Mucosa of rectum (tissue), 2 donors: ENCODE measurements around the gene CTNS.
A peak's percentile ranks its signal among the peaks of the same experiment; 100 is the strongest.

Source experiments
- H3K27ac ChIP-seq, 2 donors: one replicate each; pipeline ENCODE4 v1.7.0; 2013; ENCODE audit warnings: inconsistent platforms in 2 of 2, low read depth in 2 of 2, low read length in 2 of 2
- H3K27me3 ChIP-seq, 2 donors: one replicate each; pipeline ENCODE4 v1.7.0; 2013; ENCODE audit warnings: low read length in 2 of 2; ENCODE audit not compliant: control insufficient read depth in 2 of 2, insufficient read depth in 2 of 2
- H3K36me3 ChIP-seq, 2 donors: one replicate each; pipeline ENCODE4 v1.7.0; 2013; ENCODE audit warnings: low read length in 2 of 2; ENCODE audit not compliant: control insufficient read depth in 2 of 2, insufficient read depth in 2 of 2
- H3K4me1 ChIP-seq, 2 donors: one replicate each; pipeline ENCODE4 v1.7.0; 2013; ENCODE audit warnings: low read length in 2 of 2, mild to moderate bottlenecking in 1 of 2; ENCODE audit not compliant: control insufficient read depth in 2 of 2, insufficient read depth in 2 of 2
- H3K4me3 ChIP-seq, 2 donors: one replicate each; pipeline ENCODE4 v1.7.0; 2013; ENCODE audit warnings: low read length in 2 of 2
- H3K9ac ChIP-seq, 2 donors: one replicate each; pipeline ENCODE4 v1.7.0; 2013; ENCODE audit warnings: low read length in 2 of 2, low read depth in 1 of 2, mild to moderate bottlenecking in 1 of 2
- H3K9me3 ChIP-seq, 2 donors: one replicate each; pipeline ENCODE4 v1.7.0; 2013; ENCODE audit warnings: low read length in 2 of 2; ENCODE audit not compliant: control insufficient read depth in 2 of 2
- donor health status: healthy.
- donor health status: Normal muscosa, but diverticular disease.

Gene CTNS

DNA sequence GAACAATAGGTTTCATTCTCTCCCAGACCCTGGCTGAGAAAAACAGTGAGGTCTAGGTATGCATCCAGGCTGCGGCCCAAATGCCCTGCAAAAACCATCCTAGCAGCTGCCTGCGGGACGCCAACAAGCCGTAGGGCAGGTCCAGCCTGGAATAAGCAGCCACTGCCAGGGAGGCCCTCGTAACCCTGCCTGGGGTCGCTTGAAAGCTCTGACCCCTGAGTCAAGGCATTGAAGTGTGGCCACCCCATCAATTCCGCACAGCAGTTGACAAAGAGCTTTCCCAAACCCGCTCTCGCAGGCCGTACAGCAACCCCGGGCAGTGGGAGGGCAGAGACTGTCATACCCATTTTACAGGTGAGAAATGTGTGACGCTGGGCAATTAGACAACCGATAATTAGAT is 38.5 kb upstream of the CTNS start:
- H3K4me1 ChIP-seq = no peaks in the 10 kb centered on the region
- no peaks in the 10 kb centered on the region for H3K9me3 ChIP-seq
- H3K27me3 ChIP-seq = no peaks in the 10 kb centered on the region
- H3K9ac ChIP-seq = no peak overlapping the region
- peaks cover 0 to 5% of the 10 kb centered on the region in 2 donors for H3K36me3 ChIP-seq
- no peak overlapping the region for H3K27ac ChIP-seq
- H3K4me3 ChIP-seq = no peak overlapping the region

DNA sequence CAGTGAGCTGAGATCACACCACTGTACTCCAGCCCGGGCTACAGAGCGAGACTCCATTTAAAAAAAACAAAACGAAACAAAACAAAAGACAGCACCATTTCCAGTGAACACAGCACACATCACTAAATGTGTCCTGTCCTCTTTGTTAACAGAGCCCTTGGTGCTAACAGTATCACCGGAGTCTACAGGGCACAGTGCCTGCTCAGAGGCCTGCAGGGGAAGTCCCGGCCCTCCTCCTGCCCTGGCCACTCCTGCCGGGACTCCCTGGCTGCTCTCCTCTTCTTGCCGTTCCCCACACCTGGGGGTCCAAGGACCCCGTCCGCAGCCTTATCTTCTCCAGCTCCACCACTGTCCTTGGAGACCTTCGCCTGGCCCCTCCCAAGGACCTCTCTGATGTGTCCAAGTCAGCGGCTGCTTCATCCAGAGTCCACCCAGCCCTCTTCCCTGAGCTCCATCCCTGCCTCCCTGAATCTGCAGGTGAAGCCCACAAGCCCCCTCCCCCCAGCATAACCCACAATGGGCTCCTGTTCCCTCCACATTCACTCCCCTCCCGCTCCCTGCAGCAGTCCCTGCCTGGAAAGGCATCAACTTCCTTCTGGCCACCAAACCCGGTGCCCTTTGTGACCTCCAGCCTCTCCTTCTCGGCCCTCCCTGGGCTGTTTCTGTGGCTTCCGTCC is 35.9 kb upstream of the CTNS start:
- no peak overlapping the region for H3K4me3 ChIP-seq
- no peaks in the 10 kb centered on the region for H3K4me1 ChIP-seq
- H3K9me3 ChIP-seq = no peaks in the 10 kb centered on the region
- H3K36me3 ChIP-seq = peaks cover 5 to 8% of the 10 kb centered on the region in 2 donors
- no peak overlapping the region for H3K9ac ChIP-seq
- no peak overlapping the region for H3K27ac ChIP-seq
- H3K27me3 ChIP-seq = no peaks in the 10 kb centered on the region

- H3K9ac ChIP-seq = no peak overlapping the region
These were observed 34.1 kb upstream of the CTNS start for GRCh38 chr17:3602499-3602898.

DNA sequence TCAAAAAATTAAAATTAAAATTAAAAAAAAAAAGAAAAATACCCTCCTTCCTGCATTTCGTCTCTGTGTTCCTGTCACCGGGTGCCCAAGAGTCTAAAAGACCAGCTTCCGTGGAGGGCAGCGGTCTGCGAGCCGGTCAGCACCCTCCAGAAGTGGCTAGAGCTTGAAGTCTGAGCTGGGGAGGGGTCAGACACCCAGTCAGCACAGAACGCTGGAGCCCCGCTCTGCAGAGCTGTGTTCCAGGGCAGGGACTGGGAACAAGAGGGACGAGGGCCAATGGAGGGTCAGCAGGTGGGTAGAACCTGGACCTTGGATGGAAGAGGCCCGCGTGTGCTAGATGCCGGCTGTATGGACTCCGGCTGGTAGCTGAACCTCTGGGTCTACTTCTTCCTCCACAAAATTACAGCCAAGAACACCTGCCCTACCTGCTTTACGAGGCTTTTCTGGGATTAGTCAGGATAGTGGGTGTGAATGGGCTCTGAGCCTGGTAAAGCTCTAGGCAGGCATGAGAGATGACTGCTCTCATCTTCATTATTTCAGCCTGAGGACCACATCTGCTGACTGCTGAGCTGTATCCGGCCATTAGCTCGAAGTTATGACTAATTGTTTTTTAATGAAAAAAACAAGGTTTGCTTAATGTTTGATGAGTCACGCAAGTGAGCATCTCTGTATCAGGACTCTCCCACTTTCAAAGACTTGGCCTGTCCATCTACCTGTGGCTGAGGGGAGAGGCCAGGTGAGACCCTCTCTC is 33.3 kb upstream of the CTNS start:
- H3K4me3 ChIP-seq = no peak overlapping the region
- H3K36me3 ChIP-seq = peaks cover 10 to 13% of the 10 kb centered on the region in 2 donors
- no peak overlapping the region for H3K9ac ChIP-seq
- no peaks in the 10 kb centered on the region for H3K27me3 ChIP-seq
- H3K9me3 ChIP-seq = no peaks in the 10 kb centered on the region
- no peaks in the 10 kb centered on the region for H3K4me1 ChIP-seq
- H3K27ac ChIP-seq = no peak overlapping the region

More at GRCh38 chr17:3602499-3602898, 34.1 kb upstream of the CTNS start:
- Histone ChIP-seq H3K9me3 (no peaks in the 10 kb centered on the region), H3K4me1 (no peaks in the 10 kb centered on the region), H3K4me3 (no peak overlapping the region), H3K36me3 (peaks cover 10 to 12% of the 10 kb centered on the region in 2 donors), H3K27me3 (no peaks in the 10 kb centered on the region), H3K27ac (no peak overlapping the region)

DNA sequence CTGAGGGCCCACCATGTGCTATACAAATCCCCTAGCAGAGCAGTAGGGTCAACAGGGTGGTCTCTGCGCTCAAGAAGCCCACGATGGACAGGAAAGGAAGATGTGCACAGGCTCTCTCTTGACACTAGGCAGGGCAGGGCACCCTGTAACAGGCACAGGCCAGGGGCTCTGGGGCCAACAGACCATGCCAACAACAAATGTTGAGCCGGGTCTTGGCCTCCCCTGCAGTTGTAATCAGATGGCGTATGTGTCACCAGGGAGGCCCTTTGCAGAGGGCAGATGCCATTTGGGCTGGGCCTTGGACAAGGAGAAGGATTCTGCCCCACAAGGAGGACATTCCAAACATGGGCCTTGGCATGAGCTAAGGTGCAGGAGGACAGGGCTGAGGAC is 32.7 kb upstream of the CTNS start:
- no peak overlapping the region for H3K9ac ChIP-seq
- no peak overlapping the region for H3K4me3 ChIP-seq
- H3K27me3 ChIP-seq = no peaks in the 10 kb centered on the region
- H3K36me3 ChIP-seq = peaks cover 10 to 16% of the 10 kb centered on the region in 2 donors
- no peaks in the 10 kb centered on the region for H3K4me1 ChIP-seq
- H3K27ac ChIP-seq = no peak overlapping the region
- no peaks in the 10 kb centered on the region for H3K9me3 ChIP-seq

GRCh38 chr17:3609689-3610088 is 26.9 kb upstream of the CTNS start:
- no peak overlapping the region for H3K9ac ChIP-seq
- H3K36me3 ChIP-seq = peaks cover 36 to 41% of the 10 kb centered on the region in 2 donors
- no peak overlapping the region for H3K4me3 ChIP-seq
- H3K9me3 ChIP-seq = no peaks in the 10 kb centered on the region
- H3K4me1 ChIP-seq = peaks cover 0 to 5% of the 10 kb centered on the region in 2 donors
- H3K27me3 ChIP-seq = no peaks in the 10 kb centered on the region
- H3K27ac ChIP-seq = no peak overlapping the region

- no peak overlapping the region for H3K9ac ChIP-seq
- peaks cover 43 to 46% of the 10 kb centered on the region in 2 donors for H3K36me3 ChIP-seq
- H3K4me3 ChIP-seq = no peak overlapping the region
These were observed 26.0 kb upstream of the CTNS start for GRCh38 chr17:3610523-3610922.

DNA sequence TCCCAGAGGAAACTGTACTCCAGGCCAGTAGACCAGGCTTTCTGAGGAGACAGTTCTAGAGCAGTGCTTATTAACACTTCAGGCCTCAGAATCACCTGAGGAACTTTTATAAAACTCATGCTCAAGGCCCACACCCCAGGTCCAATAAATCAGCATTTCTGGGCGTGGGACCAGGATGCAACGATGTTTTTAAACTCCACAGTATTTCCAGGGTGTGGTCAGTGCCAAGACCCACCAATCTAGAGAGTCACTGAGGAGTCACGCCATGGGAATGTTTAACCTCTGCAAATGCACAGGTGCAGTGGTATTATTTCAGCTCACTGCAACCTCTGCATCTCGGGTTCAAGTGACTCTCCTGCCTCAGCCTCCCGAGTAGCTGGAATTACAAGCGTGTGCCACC is 23.4 kb upstream of the CTNS start:
- Histone ChIP-seq H3K36me3 (peaks cover 50 to 54% of the 10 kb centered on the region in 2 donors), H3K9me3 (no peaks in the 10 kb centered on the region), H3K4me3 (no peak overlapping the region), H3K27ac (peak overlapping the region; percentile 23 to 47), H3K27me3 (no peaks in the 10 kb centered on the region), H3K9ac (no peak overlapping the region), H3K4me1 (peaks cover 0 to 5% of the 10 kb centered on the region in 2 donors)

More at GRCh38 chr17:3610523-3610922, 26.0 kb upstream of the CTNS start:
- Histone ChIP-seq H3K9me3 (no peaks in the 10 kb centered on the region), H3K27ac (no peak overlapping the region), H3K27me3 (no peaks in the 10 kb centered on the region), H3K4me1 (peaks cover 0 to 5% of the 10 kb centered on the region in 2 donors)

DNA sequence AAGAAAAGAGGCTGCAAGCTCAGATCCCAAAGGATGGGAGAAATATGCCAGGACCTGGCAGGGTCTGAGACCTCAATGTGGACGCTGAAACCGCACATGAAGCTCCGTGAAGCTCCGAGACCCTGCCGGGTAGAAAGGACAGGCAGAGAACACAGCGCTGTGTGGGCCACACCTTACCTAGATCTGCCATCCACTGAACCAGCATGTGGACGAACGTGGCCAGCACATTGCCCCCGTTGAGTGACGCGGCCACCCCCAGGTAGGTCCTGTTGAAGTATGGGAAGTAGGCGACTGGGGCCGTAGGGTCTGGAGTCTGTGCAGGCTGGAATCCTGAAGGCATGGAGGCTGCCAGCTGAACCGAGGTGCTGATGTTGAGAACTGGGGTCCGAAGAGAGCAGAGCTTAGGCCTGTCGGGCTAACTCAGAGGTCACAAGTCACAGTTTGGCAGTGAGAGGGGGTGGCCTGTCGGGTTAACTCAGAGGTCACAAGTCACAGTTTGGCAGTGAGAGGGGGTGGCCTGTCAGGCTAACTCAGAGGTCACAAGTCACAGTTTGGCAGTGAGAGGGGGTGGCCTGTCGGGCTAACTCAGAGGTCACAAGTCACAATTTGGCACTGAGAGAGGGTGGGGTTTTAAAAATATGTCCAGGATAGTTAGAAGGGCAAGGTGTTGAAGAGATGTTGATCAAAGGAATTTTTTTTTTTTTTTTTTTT is 21.2 kb upstream of the CTNS start:
- Histone ChIP-seq H3K4me3 (no peak overlapping the region), H3K36me3 (peaks cover 48 to 50% of the 10 kb centered on the region in 2 donors), H3K4me1 (peaks cover 0 to 5% of the 10 kb centered on the region in 2 donors), H3K27me3 (no peaks in the 10 kb centered on the region), H3K9ac (no peak overlapping the region), H3K27ac (no peak overlapping the region), H3K9me3 (no peaks in the 10 kb centered on the region)

- Histone ChIP-seq H3K9ac (no peak overlapping the region), H3K27me3 (no peaks in the 10 kb centered on the region), H3K9me3 (no peaks in the 10 kb centered on the region), H3K27ac (no peak overlapping the region), H3K36me3 (peaks cover 52 to 59% of the 10 kb centered on the region in 2 donors), H3K4me1 (no peaks in the 10 kb centered on the region), H3K4me3 (no peak overlapping the region)
These were observed 15.3 kb upstream of the CTNS start for GRCh38 chr17:3621146-3621720.
